Measurements from ENCODE around the gene NLGN1. TPM values are rescaled to one million over a fixed set of nuclear protein-coding genes. Genes with fewer than 3 reads are reported as not detected.

Gene NLGN1
- total RNA-seq, 1 experiment from 2014 or later, result 20.7 TPM

DNA sequence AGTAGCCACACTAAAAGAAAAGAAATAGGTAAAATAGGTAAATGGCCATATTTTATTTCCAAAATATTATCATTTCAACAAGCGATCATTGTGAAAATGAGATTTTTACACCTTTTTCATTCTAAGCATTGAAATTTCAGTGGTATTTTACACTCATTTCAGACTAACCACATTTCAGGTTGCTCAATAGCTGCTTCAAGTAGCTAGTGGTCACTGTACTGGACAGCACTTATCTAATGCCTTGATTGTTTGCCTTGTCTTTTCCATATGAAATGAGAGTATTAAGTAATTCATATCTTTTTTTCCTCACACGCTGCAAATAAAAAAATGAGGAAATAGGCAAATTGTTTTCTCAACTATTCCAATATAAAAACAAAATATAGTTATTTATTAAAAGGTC is 332.8 kb downstream of the NLGN1 start:
- Histone ChIP-seq H3K4me3 (no peak overlapping the region), H3K9me3 (replicated peaks) (no peaks in the 10 kb centered on the region), H3K27me3 (no peaks in the 10 kb centered on the region), H3K36me3 (no peaks in the 10 kb centered on the region), H3K4me1 (no peaks in the 10 kb centered on the region), H3K27ac (no peak overlapping the region)
- no peak for DNase-seq

DNA sequence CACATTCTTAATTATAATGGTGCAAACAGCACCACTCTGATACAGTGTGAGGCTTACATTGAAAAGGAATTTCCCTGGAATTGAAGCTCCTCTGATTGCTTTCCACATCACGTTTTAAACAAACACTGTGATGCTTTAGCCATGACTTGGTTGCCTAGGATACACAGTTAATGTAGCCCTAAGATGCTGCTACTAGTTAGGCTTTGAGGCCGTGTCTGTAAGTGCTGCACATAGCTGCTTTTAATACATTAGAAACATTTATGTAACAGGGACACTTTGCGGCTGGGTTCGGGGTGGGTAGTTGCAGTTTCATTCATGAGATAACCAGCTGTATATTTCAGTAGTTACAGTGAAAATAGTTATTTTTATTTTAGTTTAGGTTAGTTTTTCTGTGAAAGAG is 334.7 kb downstream of the NLGN1 start:
- H3K4me1 ChIP-seq, result no peaks in the 10 kb centered on the region
- H3K27ac ChIP-seq, result no peak overlapping the region
- DNase-seq, result no peak
- no peaks in the 10 kb centered on the region for H3K9me3 ChIP-seq (replicated peaks)
- no peaks in the 10 kb centered on the region for H3K27me3 ChIP-seq
- H3K4me3 ChIP-seq, result no peak overlapping the region
- no peaks in the 10 kb centered on the region for H3K36me3 ChIP-seq

DNA sequence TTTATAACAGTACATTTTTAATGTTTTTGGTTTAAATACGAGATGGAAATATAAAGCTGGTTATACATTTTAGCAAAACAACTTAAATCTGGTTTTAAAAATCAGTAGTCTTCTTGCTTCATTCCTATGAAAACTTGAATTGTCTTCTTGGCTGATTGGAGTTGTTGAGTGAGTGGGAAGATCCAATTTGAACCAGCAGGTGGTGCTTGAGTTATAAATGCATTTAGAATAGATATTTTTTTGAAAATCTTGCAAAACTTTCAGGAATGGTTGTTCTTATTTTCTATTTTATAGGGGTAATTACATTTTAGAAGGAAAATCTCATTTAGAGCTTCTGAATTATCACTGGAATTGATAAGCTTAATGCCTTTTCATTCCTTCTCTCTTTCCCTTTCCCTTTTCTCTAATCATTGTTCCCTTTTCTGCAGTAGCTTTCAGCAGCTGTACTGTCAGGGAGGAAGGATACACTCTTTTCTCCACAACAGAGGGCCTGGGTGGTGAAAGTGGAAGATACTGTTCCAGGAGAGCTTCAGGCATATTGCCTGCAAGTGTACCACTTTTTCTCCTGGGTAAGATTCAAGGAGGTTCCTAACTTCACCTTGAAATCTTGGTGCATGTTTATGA is 335.6 kb downstream of the NLGN1 start:
- peak in 1 of 2 experiments; percentile 1 for DNase-seq

DNA sequence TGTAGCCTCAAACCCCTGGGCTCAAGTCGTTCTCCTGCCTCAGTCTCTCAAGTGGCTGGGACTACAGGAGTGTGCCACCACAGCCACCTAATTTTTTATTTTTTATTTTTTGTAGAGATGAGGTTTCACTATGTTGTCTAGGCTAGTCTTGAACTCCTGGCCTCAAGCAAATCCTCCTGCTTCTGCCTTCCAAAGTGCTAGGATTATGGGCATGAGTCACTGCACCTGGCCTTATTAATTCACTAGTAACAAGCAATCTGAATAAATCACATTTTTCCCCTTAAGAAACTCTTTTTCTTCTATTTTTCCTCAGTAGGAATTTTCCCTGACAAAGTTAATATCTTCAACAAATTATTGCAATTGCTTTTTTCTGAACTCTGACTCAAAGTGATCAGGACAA is 336.9 kb downstream of the NLGN1 start:
- Histone ChIP-seq H3K36me3 (no peaks in the 10 kb centered on the region), H3K4me1 (no peaks in the 10 kb centered on the region), H3K27ac (no peak overlapping the region), H3K9me3 (replicated peaks) (no peaks in the 10 kb centered on the region), H3K27me3 (no peaks in the 10 kb centered on the region), H3K4me3 (no peak overlapping the region)
- DNase-seq, result no peak

More for the DNA sequence above, 335.6 kb downstream of the NLGN1 start:
- H3K4me3 ChIP-seq, result no peak overlapping the region
- H3K4me1 ChIP-seq, result no peaks in the 10 kb centered on the region
- H3K27ac ChIP-seq, result no peak overlapping the region
- H3K36me3 ChIP-seq, result no peaks in the 10 kb centered on the region
- no peaks in the 10 kb centered on the region for H3K9me3 ChIP-seq (replicated peaks)
- H3K27me3 ChIP-seq, result no peaks in the 10 kb centered on the region

DNA sequence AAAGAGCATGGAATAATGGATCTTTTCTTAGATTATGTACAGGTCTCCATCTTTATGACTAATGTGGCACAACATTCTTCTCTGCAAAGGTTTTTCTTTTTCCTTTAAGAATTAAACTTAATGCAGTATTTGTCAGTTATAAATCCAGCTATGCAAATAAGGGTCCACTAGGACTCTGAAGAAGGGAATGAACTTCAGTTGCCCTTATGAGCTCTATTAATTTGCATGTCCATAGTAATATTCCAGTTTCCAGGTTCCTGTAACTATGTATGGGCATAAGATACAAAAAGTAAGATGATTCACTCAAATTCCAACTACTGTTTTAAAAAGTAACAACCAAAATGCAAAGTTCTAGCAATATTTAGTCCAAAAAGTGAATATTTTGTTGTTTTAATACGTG is 337.4 kb downstream of the NLGN1 start:
- Histone ChIP-seq H3K36me3 (no peaks in the 10 kb centered on the region), H3K9me3 (replicated peaks) (no peaks in the 10 kb centered on the region), H3K27ac (no peak overlapping the region), H3K4me3 (no peak overlapping the region), H3K27me3 (no peaks in the 10 kb centered on the region), H3K4me1 (no peaks in the 10 kb centered on the region)
- no peak for DNase-seq

DNA sequence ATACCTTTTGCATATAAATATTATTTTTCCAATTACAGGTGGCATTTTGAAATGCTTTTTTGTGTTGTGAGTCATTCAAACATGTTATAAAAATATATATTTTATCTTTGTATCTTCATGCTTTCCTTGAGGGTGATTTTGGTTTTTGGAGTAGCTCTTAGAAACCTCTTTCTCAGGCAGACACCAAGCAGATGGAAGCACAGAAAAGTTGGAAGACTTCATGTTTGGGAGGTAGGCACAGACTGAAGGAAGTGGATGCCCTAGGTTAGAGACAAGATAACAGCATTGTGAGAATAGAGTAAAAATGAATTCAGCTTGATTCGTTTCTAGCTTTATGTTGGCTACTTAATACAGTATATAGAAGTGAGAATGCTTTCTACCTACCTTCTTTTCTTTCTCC is 338.3 kb downstream of the NLGN1 start:
- H3K27ac ChIP-seq, result no peak overlapping the region

DNA sequence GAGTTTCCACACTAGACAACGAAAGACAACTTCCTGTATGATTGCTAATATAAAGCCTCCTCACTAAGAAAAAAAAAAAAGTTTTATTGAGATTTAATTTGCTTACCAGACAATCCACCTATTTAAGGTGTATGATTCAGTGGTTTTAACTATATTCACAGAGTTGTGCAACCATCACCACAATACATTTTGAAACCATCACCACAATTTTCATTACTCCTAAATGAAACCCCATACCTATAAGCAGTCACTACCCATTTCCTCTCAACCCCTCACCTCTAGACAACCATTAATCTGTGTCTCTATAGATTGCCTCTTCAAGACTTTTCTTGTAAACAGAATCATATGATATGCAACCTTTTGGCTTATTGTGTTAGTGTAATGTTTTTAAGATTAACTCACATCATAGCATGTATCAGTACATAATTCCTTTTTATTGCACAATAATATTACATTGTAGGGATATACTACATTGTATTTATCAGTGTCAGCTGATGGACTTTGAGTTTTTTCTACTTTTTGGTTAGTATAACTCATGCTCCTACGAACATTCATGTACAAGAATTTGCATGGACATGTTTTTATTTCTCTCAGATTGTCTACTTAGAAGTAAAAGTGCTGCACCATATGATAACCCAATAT is 339.7 kb downstream of the NLGN1 start:
- no peak for DNase-seq
- Histone ChIP-seq H3K4me1 (no peaks in the 10 kb centered on the region), H3K4me3 (no peak overlapping the region), H3K27ac (no peak overlapping the region), H3K27me3 (no peaks in the 10 kb centered on the region), H3K9me3 (replicated peaks) (no peaks in the 10 kb centered on the region), H3K36me3 (no peaks in the 10 kb centered on the region)

More for the DNA sequence above, 338.3 kb downstream of the NLGN1 start:
- Histone ChIP-seq H3K4me3 (no peak overlapping the region), H3K36me3 (no peaks in the 10 kb centered on the region), H3K9me3 (replicated peaks) (no peaks in the 10 kb centered on the region), H3K4me1 (no peaks in the 10 kb centered on the region), H3K27me3 (no peaks in the 10 kb centered on the region)
- DNase-seq, result no peak

DNA sequence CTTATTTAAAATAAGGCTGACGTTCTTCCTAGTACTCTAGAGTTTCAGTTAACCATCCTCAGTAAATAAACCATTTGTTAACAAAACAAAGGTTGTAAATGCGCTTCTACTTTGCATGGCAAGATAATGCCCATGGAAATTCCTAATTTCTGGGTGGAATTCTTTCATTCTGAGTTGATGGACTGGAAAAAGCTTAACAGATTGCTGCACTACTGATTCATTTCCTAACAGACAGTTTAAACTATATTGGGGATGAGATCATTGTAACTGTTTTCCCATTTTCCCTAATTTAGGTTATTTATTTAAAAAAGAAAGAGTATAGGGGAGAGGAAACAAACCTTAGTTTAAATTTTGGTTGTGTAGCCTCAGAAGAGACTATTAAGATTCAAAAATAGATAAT is 342.2 kb downstream of the NLGN1 start:
- H3K4me1 ChIP-seq, result no peaks in the 10 kb centered on the region
- H3K36me3 ChIP-seq, result no peaks in the 10 kb centered on the region
- H3K4me3 ChIP-seq, result no peak overlapping the region
- DNase-seq, result no peak
- no peaks in the 10 kb centered on the region for H3K27me3 ChIP-seq
- no peak overlapping the region for H3K27ac ChIP-seq
- H3K9me3 ChIP-seq (replicated peaks), result no peaks in the 10 kb centered on the region

DNA sequence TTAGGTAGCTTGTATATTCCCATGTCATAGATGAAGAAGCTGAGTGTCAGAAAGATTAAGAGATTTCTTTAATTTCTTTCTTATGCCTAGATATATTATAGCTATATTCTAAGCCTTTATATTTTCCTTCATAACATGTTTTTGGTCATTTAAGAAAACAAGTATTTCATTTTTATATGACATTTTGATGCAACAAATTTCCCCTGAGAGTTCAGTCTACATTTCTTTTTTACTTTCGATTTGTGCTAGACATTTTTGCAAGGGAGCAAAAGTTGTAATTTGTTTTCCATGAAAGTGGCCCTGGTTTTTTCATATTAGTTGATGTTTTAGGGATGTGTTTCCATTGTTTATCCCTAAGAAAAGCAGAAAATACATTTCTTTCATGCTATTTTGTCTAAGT is 344.9 kb downstream of the NLGN1 start:
- H3K9me3 ChIP-seq (replicated peaks), result no peaks in the 10 kb centered on the region
- H3K4me3 ChIP-seq, result no peak overlapping the region
- H3K36me3 ChIP-seq, result no peaks in the 10 kb centered on the region
- no peak for DNase-seq
- H3K27me3 ChIP-seq, result no peaks in the 10 kb centered on the region
- H3K27ac ChIP-seq, result no peak overlapping the region
- H3K4me1 ChIP-seq, result no peaks in the 10 kb centered on the region

DNA sequence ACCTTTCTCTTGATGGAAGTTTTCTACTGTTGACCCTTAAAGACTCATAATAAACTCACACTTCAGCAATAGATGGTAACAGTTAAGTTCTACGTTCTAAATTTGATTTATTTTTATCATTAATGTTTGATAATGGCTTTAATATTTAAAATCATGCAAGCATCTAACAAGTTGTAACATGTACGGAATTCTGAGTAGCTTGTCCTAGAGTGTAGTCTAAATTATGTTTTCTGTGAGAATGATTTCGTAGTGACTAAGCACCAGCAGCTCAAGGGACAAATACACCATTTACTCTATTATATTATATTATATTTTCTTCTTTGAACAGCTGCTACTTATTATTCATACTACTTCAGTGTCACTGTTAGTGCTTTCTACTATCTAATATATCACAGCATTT is 345.6 kb downstream of the NLGN1 start:
- Histone ChIP-seq H3K27ac (no peak overlapping the region), H3K4me3 (no peak overlapping the region), H3K27me3 (no peaks in the 10 kb centered on the region), H3K4me1 (no peaks in the 10 kb centered on the region), H3K9me3 (replicated peaks) (no peaks in the 10 kb centered on the region), H3K36me3 (no peaks in the 10 kb centered on the region)
- no peak for DNase-seq

DNA sequence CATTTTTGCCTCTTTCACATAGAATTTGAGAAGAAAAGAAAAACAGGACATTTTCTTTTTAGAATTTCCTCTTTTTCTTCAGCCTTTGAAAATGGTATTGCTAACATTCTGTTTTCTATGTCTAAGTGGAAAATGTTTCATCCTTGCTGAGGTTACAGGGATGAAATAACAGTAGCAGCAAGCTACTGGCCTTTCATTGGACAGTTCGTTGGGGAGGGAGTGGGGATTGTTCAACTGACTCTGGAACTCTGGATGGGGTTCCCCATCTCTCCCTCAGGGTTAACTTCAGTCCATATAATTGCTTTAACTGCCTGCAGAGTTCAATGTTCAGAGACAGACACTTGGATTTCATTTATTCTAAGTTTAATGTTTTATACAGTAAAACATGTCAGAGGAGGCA is 346.0 kb downstream of the NLGN1 start:
- H3K4me3 ChIP-seq, result no peak overlapping the region
- no peaks in the 10 kb centered on the region for H3K36me3 ChIP-seq
- no peak overlapping the region for H3K27ac ChIP-seq
- no peaks in the 10 kb centered on the region for H3K4me1 ChIP-seq
- no peak for DNase-seq
- no peaks in the 10 kb centered on the region for H3K27me3 ChIP-seq
- H3K9me3 ChIP-seq (replicated peaks), result no peaks in the 10 kb centered on the region

DNA sequence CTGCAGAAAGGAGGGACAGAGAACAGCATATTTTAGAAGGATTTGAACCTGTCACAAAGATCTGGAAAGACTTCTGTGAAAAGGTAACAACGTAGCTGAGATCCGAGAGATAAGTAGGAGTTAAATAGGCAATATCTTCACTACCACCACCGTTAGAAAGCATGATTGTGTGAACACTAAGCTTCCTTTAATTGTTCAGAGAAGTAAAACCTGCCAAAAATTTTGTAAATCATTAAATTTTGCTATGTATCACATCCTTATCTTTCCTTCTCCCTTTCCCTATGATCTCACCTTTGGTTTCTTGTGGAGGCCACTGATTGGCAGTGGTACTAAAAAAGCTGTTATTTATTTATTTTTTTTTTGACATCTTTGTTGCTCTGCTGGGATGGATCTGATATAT is 346.9 kb downstream of the NLGN1 start:
- H3K27ac ChIP-seq, result no peak overlapping the region
- no peaks in the 10 kb centered on the region for H3K9me3 ChIP-seq (replicated peaks)
- H3K27me3 ChIP-seq, result no peaks in the 10 kb centered on the region
- no peaks in the 10 kb centered on the region for H3K36me3 ChIP-seq
- no peak for DNase-seq
- H3K4me3 ChIP-seq, result no peak overlapping the region
- no peaks in the 10 kb centered on the region for H3K4me1 ChIP-seq

DNA sequence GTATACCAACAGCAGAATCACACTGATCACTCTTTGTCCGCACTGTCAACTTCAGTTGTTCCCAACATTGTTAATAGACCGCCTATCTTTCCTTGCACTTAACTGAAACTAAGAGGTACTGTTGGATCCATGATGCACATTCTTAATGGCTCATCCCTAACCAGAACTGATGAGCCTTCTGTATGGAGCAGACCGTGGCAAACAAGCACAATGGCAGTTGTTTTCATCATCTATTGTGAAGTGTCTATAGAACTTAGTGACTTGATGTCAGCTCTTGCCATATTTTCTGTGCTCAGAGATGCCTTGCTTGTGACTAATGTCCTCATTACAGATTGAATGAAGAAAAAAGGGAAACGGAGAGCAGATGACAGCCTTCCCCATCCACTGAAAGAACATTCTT is 347.4 kb downstream of the NLGN1 start:
- no peak overlapping the region for H3K27ac ChIP-seq
- no peaks in the 10 kb centered on the region for H3K9me3 ChIP-seq (replicated peaks)
- H3K4me3 ChIP-seq, result no peak overlapping the region
- H3K27me3 ChIP-seq, result no peaks in the 10 kb centered on the region
- no peaks in the 10 kb centered on the region for H3K36me3 ChIP-seq
- DNase-seq, result no peak
- no peaks in the 10 kb centered on the region for H3K4me1 ChIP-seq

DNA sequence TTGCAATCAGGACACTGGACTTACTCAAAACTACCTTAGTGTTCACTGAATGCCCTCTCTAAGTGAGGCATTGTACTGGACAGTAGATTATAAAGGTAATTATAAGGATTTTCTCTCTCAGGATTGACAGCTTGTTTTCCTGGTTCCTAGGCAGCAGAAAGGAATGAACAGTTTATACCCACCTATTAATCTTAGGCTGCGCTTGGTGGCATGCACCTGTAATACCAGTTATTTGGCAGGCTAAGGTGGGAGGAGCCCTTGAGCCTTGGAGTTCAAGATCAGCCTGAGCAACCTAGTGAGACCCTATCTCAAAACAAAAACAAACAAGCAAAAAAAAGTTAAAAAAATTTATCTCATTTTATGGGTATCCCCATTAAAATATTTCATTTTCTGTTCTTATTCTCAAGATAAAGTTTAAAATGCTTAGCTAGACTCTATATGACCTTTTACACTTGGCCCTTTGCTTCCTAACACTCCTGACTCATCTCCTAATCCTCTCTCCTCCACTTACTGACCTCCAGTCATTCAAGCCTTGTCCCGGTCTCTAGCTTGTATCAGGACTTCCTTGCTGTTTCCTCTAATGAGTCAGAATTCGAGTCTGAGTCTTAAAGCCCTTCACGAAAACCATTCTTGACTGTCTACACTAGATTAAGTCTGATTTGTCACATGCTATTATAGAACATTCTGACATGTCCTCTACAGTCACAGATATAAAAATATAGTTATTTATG is 348.6 kb downstream of the NLGN1 start:
- Histone ChIP-seq H3K4me3 (no peak overlapping the region), H3K27me3 (no peaks in the 10 kb centered on the region)

DNA sequence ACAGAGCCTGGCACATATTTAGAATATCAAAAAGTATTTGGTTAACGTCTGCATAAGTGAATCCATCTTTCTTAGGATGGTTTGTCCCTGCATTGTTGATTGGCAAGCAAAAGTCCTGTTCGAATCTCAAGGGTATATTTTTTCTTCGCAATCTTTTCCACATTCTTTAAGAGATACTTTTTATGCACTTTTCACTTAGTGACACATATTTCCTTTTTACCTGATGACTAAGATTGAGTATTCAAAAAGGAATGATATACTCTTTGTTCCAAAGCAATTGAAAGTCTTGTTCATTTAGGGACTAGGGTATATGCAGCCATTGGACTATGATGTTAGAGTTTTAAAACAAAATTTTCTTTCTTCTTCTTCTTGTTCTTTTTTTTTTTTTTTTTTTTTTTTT is 349.9 kb downstream of the NLGN1 start:
- Histone ChIP-seq H3K27ac (no peak overlapping the region), H3K4me3 (no peak overlapping the region), H3K27me3 (no peaks in the 10 kb centered on the region), H3K36me3 (no peaks in the 10 kb centered on the region), H3K4me1 (no peaks in the 10 kb centered on the region), H3K9me3 (replicated peaks) (no peaks in the 10 kb centered on the region)
- DNase-seq, result no peak

More for the DNA sequence above, 348.6 kb downstream of the NLGN1 start:
- Histone ChIP-seq H3K4me1 (no peaks in the 10 kb centered on the region), H3K9me3 (replicated peaks) (no peaks in the 10 kb centered on the region), H3K36me3 (no peaks in the 10 kb centered on the region), H3K27ac (no peak overlapping the region)
- peak in 1 of 2 experiments; percentile 1 for DNase-seq

All from SJCRH30 (cell line).